Transverse colon (tissue), 4 donors: ENCODE measurements around the gene SLC22A31. TPM values are rescaled to one million over a fixed set of nuclear protein-coding genes. Genes with fewer than 3 reads are reported as not detected.

Experiments
- DNase-seq: peaks from one replicate; pipeline ENCODE4 v3.0.0-alpha.2; 2019
- H3K27ac ChIP-seq, 4 donors: fragments of 200-600 bp; sonication (generic); 2 replicates each; pipeline ENCODE4 v1.5.1; 2016 to 2018; ENCODE audit warnings: inconsistent platforms in 4 of 4
- H3K27me3 ChIP-seq: fragments of 200-600 bp; sonication (generic); 2 replicates; pipeline ENCODE4 v1.5.1; 2017; ENCODE audit warnings: inconsistent platforms
- H3K36me3 ChIP-seq, 4 donors: fragments of 200-600 bp; sonication (generic); 2 replicates each; pipeline ENCODE4 v1.5.1; 2017 to 2019; ENCODE audit warnings: inconsistent platforms in 4 of 4
- H3K4me1 ChIP-seq, 4 donors: fragments of 200-600 bp; sonication (generic); 2 replicates each; pipeline ENCODE4 v1.5.1; 2017 to 2020; ENCODE audit warnings: inconsistent platforms in 4 of 4
- H3K4me3 ChIP-seq, 4 donors: fragments of 200-600 bp; sonication (generic); 1 replicate in 1 of 4; 2 replicates in 3 of 4; pipeline versions ENCODE4 v1.5.1 to v1.6.1; 2017 to 2019; ENCODE audit warnings: inconsistent platforms in 4 of 4
- H3K9me3 ChIP-seq, 2 donors: fragments of 200-600 bp; sonication (generic); 2 replicates each; pipeline ENCODE4 v1.5.1; 2017 to 2019; ENCODE audit warnings: inconsistent platforms in 2 of 2
- EP300 ChIP-seq: sonication (generic); formaldehyde crosslinking; IDR thresholded peaks from one replicate; pipeline ENCODE4 v1.6.1; 2017; ENCODE audit warnings: antibody characterized with exemption, low read depth
- POLR2A ChIP-seq: fragments of 450-650 bp; IDR thresholded peaks from one replicate; pipeline ENCODE4 v1.6.1; 2016; ENCODE audit warnings: antibody characterized with exemption, mild to moderate bottlenecking, moderate library complexity
- POLR2AphosphoS5 ChIP-seq, 3 donors: sonication (generic); formaldehyde crosslinking; IDR thresholded peaks; one replicate each; pipeline ENCODE4 v1.6.1; 2016; ENCODE audit warnings: antibody characterized with exemption in 3 of 3
- WGBS, 2 donors: methylation state at CpG; one replicate each; pipeline ENCODE4 v1.1.5; 2018; ENCODE audit warnings: low coverage in 1 of 2; 5-methylcytosine and 5-hydroxymethylcytosine counted together
- in situ Hi-C, 4 donors: fragments of 200-750 bp; cut with MboI; loops; one replicate each; pipeline versions ENCODE4 v1.15.0 to v1.15.1; 2017; ENCODE audit warnings: low sequenced_read_pairs in 3 of 4, low pct_ligation_motif_present in 1 of 4, low pct_unique_long_range_greater_than_20kb in 1 of 4
- intact Hi-C: fragments of 100-400 bp; cut with DNase I; formaldehyde crosslinking; loops from one replicate; pipeline ENCODE4 v1.15.1; 2023; ENCODE audit warnings: low total_unique reads
- total RNA-seq, 4 donors: library from RNA; depleted of rRNA; stranded (reverse); fragments of >200 nt; gene quantifications; one replicate each; pipeline ENCODE4 v1.1.0, GENCODE V29; 2016
- TF ChIP-seq, protein P1 (sequence below), 5 experiments: fragments of 200-600 bp in 3 of 5; fragments of 450-650 bp in 2 of 5; sonication (generic) in 3 of 5; IDR thresholded peaks; 1 replicate in 2 of 5; 2 replicates in 3 of 5; pipeline ENCODE4 v1.5.1; 2016 to 2017; ENCODE audit warnings: antibody characterized with exemption in 5 of 5, inconsistent platforms in 3 of 5, mild to moderate bottlenecking in 2 of 5, moderate library complexity in 1 of 5

The SLC22A31 gene
- total RNA-seq, 4 donors from 2014 or later = 1.3 TPM; not detected in 3

DNA sequence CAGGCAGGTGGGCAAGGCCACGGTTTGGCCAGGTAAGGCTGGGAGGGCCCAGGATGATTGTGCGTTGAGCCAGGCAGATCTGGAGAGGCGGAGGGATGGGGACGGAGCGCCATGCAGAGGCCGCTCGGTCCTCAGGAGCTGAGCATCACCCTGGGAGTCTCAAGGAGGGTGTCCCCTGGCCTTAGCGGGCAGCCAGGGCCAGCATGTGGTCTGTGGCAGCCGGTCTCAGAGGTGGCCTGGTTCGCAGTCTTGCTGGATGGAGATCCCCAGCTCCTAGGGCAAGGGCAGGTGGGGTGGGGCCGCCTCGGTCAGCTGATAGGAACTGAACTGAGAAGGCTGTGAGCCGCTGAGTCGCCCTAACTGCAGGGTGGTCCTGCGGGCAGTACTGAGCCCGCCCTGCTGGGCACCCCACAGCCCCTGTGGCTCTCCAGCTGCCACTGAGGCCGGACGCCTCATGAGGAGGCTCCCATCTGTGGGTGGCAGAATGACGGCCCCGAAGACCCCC is 40.4 kb downstream of the SLC22A31 start:
- in situ Hi-C loops = loop anchor here in 2 of 4 donors (25.0 kb wide), 1 partner anchor 223 kb away; no protein-coding TSS in a partner anchor
- H3K27me3 ChIP-seq = peaks cover 14% of the 10 kb centered on the region
- DNase-seq = no peak
- no peaks in the 10 kb centered on the region for H3K36me3 ChIP-seq
- H3K4me3 ChIP-seq = no peak overlapping the region
- H3K4me1 ChIP-seq = peaks cover 6 to 13% (median 8%) of the 10 kb centered on the region in 4 donors
- TF ChIP-seq POLR2A = no peak
- no peak for TF ChIP-seq POLR2AphosphoS5 (IDR thresholded peaks at IDR 0.05)
- TF ChIP-seq, protein P1, sequence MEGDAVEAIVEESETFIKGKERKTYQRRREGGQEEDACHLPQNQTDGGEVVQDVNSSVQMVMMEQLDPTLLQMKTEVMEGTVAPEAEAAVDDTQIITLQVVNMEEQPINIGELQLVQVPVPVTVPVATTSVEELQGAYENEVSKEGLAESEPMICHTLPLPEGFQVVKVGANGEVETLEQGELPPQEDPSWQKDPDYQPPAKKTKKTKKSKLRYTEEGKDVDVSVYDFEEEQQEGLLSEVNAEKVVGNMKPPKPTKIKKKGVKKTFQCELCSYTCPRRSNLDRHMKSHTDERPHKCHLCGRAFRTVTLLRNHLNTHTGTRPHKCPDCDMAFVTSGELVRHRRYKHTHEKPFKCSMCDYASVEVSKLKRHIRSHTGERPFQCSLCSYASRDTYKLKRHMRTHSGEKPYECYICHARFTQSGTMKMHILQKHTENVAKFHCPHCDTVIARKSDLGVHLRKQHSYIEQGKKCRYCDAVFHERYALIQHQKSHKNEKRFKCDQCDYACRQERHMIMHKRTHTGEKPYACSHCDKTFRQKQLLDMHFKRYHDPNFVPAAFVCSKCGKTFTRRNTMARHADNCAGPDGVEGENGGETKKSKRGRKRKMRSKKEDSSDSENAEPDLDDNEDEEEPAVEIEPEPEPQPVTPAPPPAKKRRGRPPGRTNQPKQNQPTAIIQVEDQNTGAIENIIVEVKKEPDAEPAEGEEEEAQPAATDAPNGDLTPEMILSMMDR (IDR thresholded peaks at IDR 0.05) = no peak
- no peak for TF ChIP-seq EP300
- H3K27ac ChIP-seq = no peak overlapping the region
- intact Hi-C loops = no loop called here
- WGBS, 2 donors = 87% methylated on average over 20 of the region's 20 CpGs; no CpG with 5 or more reads in 1 of the 2 donors
- no peaks in the 10 kb centered on the region for H3K9me3 ChIP-seq

GRCh38 chr16:89159066-89159849 is 41.1 kb downstream of the SLC22A31 start:
- WGBS, 2 donors = 81% methylated on average over 41 of the region's 48 CpGs; no CpG with 5 or more reads in 1 of the 2 donors
- in situ Hi-C loops (loop anchor here in 2 of 4 donors (25.0 kb wide), 1 partner anchor 222 kb away; no protein-coding TSS in a partner anchor), intact Hi-C loops (no loop called here)
- peaks cover 14% of the 10 kb centered on the region for H3K27me3 ChIP-seq
- no peaks in the 10 kb centered on the region for H3K9me3 ChIP-seq
- H3K4me1 ChIP-seq = peaks cover 10 to 18% (median 12%) of the 10 kb centered on the region in 4 donors
- no peak for DNase-seq
- H3K4me3 ChIP-seq = no peak overlapping the region
- no peaks in the 10 kb centered on the region for H3K36me3 ChIP-seq
- no peak overlapping the region for H3K27ac ChIP-seq
- TF ChIP-seq EP300 = no peak
- TF ChIP-seq, protein P1 (IDR thresholded peaks at IDR 0.05) = no peak

DNA sequence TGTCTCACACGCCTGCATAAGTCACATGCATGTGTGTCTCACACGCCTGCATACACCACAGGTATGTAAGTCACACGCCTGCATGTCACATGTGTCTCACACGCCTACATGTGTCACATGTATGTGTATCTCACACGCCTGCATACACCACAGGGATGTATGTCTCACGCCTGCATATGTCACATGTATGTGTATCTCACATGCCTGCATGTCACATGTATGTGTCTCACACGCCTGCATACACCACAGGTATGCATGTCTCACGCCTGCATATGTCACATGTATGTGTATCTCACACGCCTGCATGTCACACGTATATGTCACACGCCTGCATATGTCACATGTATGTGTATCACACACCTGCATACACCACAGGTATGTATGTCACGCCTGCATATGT is 42.6 kb downstream of the SLC22A31 start:
- TF ChIP-seq POLR2A (no peak), EP300 (no peak), POLR2AphosphoS5 (IDR thresholded peaks at IDR 0.05) (no peak)
- TF ChIP-seq, protein P1 (IDR thresholded peaks at IDR 0.05) = no peak
- Histone ChIP-seq H3K4me3 (no peak overlapping the region), H3K27me3 (peaks cover 11% of the 10 kb centered on the region), H3K9me3 (no peaks in the 10 kb centered on the region), H3K36me3 (no peaks in the 10 kb centered on the region), H3K27ac (no peak overlapping the region), H3K4me1 (peaks cover 10 to 18% (median 12%) of the 10 kb centered on the region in 4 donors)
- in situ Hi-C loops = loop anchor here in 2 of 4 donors (25.0 kb wide), 1 partner anchor 220 kb away; no protein-coding TSS in a partner anchor
- 85 to 89% methylated on average over 7 to 12 of the region's 12 CpGs for WGBS, 2 donors
- no peak for DNase-seq
- intact Hi-C loops = no loop called here
